ENCODE data around the gene SOCS3.

SOCS3 gene

DNA sequence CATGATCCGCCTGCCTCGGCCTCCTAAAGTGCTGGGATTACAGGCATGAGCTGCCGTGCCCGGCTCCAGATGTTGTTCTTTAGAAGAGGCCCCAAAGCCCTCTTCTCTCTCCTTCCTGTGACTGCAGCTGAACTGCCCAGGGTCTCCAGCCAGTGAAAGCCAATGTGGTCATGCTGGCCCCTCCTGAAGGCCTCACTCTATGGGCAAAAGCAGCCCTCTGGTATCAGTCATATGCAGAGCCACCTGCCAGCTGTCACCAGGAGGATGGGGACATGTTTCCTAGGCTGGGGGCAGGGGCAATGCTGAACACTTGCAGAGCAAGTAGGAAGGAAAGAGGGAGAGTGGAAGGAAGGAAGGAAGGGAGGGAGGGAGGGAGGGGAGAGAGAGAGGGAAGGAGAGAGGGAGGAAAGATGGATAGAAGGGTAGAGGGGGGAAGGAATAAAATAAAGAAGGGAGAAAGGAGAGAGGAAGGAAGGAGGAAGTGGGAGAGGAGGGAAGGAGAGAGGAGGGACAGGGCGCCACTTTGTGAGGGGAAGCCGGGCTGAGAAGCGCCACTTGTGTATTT lies 36.0 kb downstream of the SOCS3 start:
- H3K9ac ChIP-seq (ENCODE audit: low read depth, low read length) = no peak overlapping the region
- H3K9me3 ChIP-seq (ENCODE audit: control insufficient read depth, insufficient read depth, low read length) = no peaks in the 10 kb centered on the region
- H3K27me3 ChIP-seq (ENCODE audit: control insufficient read depth, insufficient read depth, low read length) = no peaks in the 10 kb centered on the region
- no peak overlapping the region for H3K27ac ChIP-seq (ENCODE audit: low read depth, low read length)
- no peaks in the 10 kb centered on the region for H3K36me3 ChIP-seq (ENCODE audit: control insufficient read depth, insufficient read depth, low read length)
- H3K4me1 ChIP-seq (ENCODE audit: control insufficient read depth, insufficient read depth, low read length) = peaks cover 18% of the 10 kb centered on the region
- no peak overlapping the region for H3K4me3 ChIP-seq (ENCODE audit: low read depth, low read length)

DNA sequence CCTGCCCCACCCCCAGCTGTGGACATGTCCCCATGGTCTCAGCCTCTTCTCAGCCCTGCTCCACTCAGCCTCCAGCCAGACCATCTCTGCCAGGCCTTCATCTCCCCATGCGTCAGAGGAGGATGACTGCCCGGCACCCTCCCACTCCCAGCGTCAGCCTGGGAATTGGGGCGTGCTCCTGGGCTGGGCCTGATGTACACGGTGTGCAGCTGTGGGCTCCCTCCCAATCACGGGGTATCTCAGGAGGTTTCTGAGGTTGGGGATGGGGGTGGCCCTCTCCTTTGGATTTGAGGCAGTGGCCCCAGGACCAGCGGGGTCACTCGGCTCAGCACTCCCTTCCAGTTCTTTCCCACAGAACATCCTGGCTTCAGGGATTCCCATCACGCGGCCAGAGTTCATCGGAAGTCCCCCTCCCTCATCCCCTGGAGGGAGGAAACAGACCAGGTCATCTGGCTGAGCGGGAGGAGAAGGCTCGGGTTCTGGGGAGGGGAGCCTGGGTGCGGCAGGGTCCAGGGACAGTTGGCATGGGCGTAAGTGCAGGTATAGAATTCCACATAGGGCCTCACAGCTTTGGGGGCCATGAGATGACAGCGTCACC lies 36.9 kb downstream of the SOCS3 start:
- Histone ChIP-seq H3K4me1 (ENCODE audit: control insufficient read depth, insufficient read depth, low read length) (peaks cover 19% of the 10 kb centered on the region), H3K9me3 (ENCODE audit: control insufficient read depth, insufficient read depth, low read length) (no peaks in the 10 kb centered on the region), H3K36me3 (ENCODE audit: control insufficient read depth, insufficient read depth, low read length) (no peaks in the 10 kb centered on the region), H3K9ac (ENCODE audit: low read depth, low read length) (no peak overlapping the region), H3K27me3 (ENCODE audit: control insufficient read depth, insufficient read depth, low read length) (no peaks in the 10 kb centered on the region), H3K27ac (ENCODE audit: low read depth, low read length) (no peak overlapping the region), H3K4me3 (ENCODE audit: low read depth, low read length) (no peak overlapping the region)

DNA sequence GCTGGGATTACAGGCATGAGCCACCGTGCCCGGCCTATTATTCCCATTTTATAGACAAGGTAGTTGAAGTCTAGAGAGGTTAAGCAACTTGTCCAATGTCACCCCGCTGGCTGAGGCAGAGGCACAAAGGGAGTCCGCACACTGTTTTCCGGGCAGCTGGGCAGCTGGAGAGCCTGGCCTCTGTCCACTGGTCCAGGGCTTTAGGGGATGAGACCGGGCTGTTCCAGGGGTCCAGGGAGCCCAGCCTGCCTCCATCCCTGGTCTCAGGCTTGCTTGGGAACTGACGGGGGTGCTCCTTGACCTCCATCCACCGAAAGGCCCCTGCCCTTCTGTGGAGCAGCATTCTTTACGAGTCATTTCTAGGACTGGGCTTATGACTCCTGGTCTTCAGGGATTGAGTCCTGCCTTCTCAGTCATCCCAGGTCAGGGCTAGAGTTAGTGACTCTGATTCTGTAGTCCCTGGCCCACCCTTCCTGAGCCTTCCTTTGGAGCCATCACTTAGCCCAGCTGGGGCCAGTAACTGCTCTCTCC lies 37.5 kb downstream of the SOCS3 start:
- Histone ChIP-seq H3K9ac (ENCODE audit: low read depth, low read length) (no peak overlapping the region), H3K4me3 (ENCODE audit: low read depth, low read length) (no peak overlapping the region), H3K36me3 (ENCODE audit: control insufficient read depth, insufficient read depth, low read length) (no peaks in the 10 kb centered on the region), H3K9me3 (ENCODE audit: control insufficient read depth, insufficient read depth, low read length) (no peaks in the 10 kb centered on the region), H3K27ac (ENCODE audit: low read depth, low read length) (no peak overlapping the region), H3K27me3 (ENCODE audit: control insufficient read depth, insufficient read depth, low read length) (no peaks in the 10 kb centered on the region), H3K4me1 (ENCODE audit: control insufficient read depth, insufficient read depth, low read length) (peaks cover 25% of the 10 kb centered on the region)

DNA sequence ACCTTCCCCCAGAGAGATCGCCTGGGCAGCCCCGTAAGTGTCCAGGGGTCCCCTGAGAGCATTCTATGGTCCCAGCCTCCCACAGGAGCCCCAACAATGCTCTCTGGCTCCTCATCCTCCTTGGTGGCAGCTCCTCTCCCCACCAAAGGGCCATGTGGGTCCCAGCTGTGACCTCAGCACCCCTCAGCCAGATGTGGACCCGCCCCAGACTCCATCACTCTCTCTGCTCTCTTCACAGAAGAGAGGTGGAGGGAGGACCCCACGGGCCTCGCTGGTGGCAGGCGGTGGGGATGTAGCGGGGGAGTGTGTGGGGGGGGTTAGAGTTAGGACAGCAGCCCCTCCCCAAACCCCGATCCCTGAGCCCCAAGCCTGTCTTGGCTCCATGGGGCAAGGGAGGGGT lies 41.0 kb downstream of the SOCS3 start:
- Histone ChIP-seq H3K4me1 (ENCODE audit: control insufficient read depth, insufficient read depth, low read length) (peaks cover 34% of the 10 kb centered on the region), H3K27ac (ENCODE audit: low read depth, low read length) (no peak overlapping the region), H3K36me3 (ENCODE audit: control insufficient read depth, insufficient read depth, low read length) (no peaks in the 10 kb centered on the region), H3K27me3 (ENCODE audit: control insufficient read depth, insufficient read depth, low read length) (no peaks in the 10 kb centered on the region), H3K9me3 (ENCODE audit: control insufficient read depth, insufficient read depth, low read length) (no peaks in the 10 kb centered on the region), H3K4me3 (ENCODE audit: low read depth, low read length) (no peak overlapping the region), H3K9ac (ENCODE audit: low read depth, low read length) (no peak overlapping the region)

DNA sequence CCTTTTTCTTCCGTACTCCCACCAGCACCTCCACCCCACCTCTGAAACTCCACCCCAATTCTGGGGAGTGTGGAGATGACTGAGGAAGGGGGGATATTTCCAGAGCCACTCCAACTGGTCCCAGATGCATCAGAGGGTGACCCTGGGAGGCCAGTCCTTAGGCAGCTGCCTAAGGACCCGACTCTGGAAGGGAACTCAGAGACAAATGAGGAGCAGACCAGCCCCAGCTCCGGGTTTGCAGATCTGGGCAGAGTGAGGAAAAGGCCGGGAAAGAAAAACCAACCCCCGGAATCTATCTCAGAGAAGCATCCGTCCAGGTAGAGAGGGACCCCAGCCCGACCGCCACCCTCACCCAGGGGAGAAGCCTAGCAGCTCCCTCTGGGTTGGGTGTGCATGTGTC lies 41.5 kb downstream of the SOCS3 start:
- Histone ChIP-seq H3K4me3 (ENCODE audit: low read depth, low read length) (no peak overlapping the region), H3K9me3 (ENCODE audit: control insufficient read depth, insufficient read depth, low read length) (no peaks in the 10 kb centered on the region), H3K4me1 (ENCODE audit: control insufficient read depth, insufficient read depth, low read length) (peaks cover 34% of the 10 kb centered on the region), H3K36me3 (ENCODE audit: control insufficient read depth, insufficient read depth, low read length) (no peaks in the 10 kb centered on the region), H3K27me3 (ENCODE audit: control insufficient read depth, insufficient read depth, low read length) (no peaks in the 10 kb centered on the region), H3K27ac (ENCODE audit: low read depth, low read length) (no peak overlapping the region), H3K9ac (ENCODE audit: low read depth, low read length) (no peak overlapping the region)

DNA sequence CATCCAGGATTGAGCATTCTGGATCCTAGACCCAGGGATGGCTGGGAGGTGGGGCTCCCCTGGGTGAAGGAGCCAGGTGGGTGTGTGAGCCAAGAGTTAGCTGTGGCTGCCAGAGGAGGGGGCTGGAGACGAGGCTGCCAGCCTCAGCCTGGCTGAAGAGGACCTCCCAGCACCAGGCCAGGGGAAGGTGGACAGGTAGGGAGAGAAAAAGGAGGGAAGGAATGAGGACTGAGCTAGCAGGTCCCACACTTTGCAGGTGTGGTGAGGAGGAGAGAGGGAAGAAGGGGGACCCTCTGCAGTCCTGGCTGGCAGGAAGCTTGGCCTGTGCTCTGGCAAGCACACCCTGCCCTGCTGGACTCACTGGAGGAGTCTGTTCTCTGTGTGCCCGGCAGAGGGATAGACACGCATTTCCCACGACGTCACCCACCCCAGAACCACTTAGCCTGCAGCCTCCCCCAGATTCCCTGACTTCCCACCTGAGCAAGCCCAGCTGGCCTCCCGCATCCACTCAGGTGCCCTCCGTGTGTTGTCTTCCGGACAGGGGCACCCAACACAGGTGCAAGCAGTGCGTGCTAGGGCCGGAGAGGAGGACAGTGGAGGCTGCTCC lies 42.0 kb downstream of the SOCS3 start:
- Histone ChIP-seq H3K27me3 (ENCODE audit: control insufficient read depth, insufficient read depth, low read length) (peaks cover 3% of the 10 kb centered on the region), H3K36me3 (ENCODE audit: control insufficient read depth, insufficient read depth, low read length) (no peaks in the 10 kb centered on the region), H3K27ac (ENCODE audit: low read depth, low read length) (no peak overlapping the region), H3K4me3 (ENCODE audit: low read depth, low read length) (no peak overlapping the region), H3K4me1 (ENCODE audit: control insufficient read depth, insufficient read depth, low read length) (peaks cover 34% of the 10 kb centered on the region), H3K9me3 (ENCODE audit: control insufficient read depth, insufficient read depth, low read length) (no peaks in the 10 kb centered on the region), H3K9ac (ENCODE audit: low read depth, low read length) (no peak overlapping the region)

DNA sequence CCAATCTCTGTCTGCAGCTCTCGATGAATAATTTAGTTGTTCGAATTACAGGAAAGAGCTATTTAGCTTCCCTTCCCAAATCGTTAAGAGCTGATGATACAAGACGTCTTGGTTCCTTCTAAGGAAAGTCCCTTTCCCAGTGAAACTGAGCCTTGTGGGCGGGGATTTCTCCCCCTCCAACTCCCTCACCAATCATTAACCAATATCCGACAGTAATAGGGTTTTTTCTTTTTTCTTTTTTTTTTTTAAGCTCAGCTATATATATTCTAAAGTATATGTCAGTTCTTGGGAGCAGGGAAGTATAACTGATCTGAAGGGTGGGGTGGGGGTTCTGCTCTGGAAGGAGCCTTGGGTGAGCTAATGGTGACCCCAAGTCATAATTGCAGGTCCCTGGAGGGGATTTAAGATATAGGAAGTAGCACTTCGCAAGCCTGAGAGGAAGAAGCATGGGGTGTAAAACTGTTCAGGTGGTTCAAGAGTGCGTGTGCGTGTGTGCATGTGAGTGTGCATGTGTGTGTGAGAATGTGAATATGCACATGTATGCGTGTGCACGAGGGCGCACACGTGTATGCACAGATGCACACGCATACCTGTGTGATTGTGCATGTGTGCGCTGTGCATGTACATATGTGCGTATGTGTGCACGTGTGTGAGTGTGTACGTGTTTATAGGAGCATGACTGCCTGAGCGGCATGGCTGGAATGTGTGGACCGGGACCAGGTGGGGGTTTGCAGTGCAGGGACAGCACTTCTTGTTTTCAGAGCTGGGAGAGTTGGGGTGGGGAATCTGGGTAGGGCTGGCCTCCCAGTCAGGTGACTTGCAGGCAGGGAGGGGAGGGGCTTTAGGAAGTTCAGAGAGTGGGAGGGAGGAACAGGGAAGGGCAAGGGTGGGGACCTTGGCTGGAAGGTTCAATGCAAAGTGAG lies 42.7 kb downstream of the SOCS3 start:
- H3K4me3 ChIP-seq (ENCODE audit: low read depth, low read length) = peak overlapping the region; percentile 36

DNA sequence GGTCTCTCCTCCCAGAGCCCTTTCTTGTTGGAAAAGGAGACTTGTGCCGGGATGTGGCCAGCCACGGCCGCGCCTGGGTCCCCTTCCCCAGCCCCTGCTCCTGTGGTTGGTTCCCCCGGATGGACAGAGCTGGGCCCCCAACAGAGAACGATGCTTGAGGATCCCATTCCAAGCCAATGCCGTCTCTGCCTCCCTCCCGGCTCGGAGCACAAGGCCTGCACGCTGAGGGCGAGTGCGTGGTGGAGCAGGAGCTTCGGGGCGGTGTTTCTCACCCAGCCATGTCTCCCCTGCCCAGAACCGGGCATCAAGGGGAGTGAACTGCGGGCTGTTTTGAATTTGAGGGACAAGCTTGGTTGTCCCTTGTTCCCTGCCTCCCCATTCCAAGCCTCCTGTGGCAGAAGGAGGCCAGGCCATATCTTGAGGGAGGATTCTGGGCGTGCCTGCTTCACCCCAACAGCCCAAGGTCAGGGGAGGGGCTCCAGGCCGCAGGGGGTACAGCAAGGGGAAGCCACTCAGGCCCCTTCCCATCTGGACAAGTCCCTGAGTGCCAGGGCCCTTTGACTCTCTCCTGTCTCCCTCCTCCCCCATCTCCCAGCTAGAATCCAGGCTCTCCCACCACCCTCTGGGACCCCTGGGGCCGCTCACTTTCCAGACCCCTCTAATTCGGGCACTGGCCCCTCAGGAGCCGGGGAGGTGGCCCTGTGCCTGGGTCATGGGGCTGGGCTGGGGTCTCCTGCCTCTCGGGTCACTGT lies 43.6 kb downstream of the SOCS3 start:
- H3K4me1 ChIP-seq (ENCODE audit: control insufficient read depth, insufficient read depth, low read length) = peaks cover 34% of the 10 kb centered on the region
- no peaks in the 10 kb centered on the region for H3K36me3 ChIP-seq (ENCODE audit: control insufficient read depth, insufficient read depth, low read length)
- H3K4me3 ChIP-seq (ENCODE audit: low read depth, low read length) = peak overlapping the region; percentile 36
- peak overlapping the region; percentile 93 for H3K27ac ChIP-seq (ENCODE audit: low read depth, low read length)
- peaks cover 5% of the 10 kb centered on the region for H3K27me3 ChIP-seq (ENCODE audit: control insufficient read depth, insufficient read depth, low read length)
- peak overlapping the region; percentile 63 for H3K9ac ChIP-seq (ENCODE audit: low read depth, low read length)
- H3K9me3 ChIP-seq (ENCODE audit: control insufficient read depth, insufficient read depth, low read length) = no peaks in the 10 kb centered on the region

More for the DNA sequence above, 42.7 kb downstream of the SOCS3 start:
- Histone ChIP-seq H3K4me1 (ENCODE audit: control insufficient read depth, insufficient read depth, low read length) (peaks cover 34% of the 10 kb centered on the region), H3K36me3 (ENCODE audit: control insufficient read depth, insufficient read depth, low read length) (no peaks in the 10 kb centered on the region), H3K27ac (ENCODE audit: low read depth, low read length) (peak overlapping the region; percentile 93), H3K9me3 (ENCODE audit: control insufficient read depth, insufficient read depth, low read length) (no peaks in the 10 kb centered on the region), H3K27me3 (ENCODE audit: control insufficient read depth, insufficient read depth, low read length) (peaks cover 5% of the 10 kb centered on the region), H3K9ac (ENCODE audit: low read depth, low read length) (peak overlapping the region; percentile 63; the same call in 1 of the 2 replicates)

DNA sequence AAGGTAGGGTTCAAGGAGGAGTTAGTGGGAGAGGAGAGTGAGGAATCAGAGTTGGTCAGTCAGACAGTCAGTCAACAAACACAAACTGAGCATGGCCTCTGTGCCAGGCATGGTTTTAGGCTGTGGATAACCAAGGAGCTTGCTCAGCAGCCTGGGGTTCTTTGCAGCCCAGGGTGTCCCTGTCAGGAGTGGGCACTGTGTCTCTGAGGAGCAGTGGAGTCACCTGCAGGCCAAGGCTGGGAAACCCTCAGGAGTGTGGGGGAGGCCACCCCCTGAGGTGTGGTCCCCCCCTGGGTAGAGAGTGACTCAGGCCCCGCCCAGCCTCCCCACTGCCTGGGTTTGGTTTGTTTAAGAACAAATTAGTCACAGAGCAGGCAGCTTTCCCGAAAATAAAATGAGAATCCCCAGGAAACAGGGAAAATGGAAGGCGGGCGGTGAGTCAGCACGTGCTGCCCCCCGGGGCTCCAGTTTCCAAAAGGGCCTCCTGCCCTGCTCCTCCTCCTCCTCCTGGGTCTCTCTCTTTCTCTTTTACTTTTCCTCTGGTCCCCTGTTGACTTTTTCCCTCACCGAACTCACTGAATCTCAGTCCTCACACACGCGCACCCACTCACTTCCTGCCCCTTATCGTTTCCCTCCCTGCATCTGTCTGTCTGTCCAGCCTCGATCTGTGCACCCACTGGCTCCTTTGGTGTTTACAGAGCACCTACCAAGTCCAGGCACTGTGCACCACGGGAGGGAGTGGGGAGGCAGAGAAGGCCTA lies 44.3 kb downstream of the SOCS3 start:
- peak overlapping the region; percentile 63 for H3K9ac ChIP-seq (ENCODE audit: low read depth, low read length)
- peak overlapping the region; percentile 93 for H3K27ac ChIP-seq (ENCODE audit: low read depth, low read length)
- peaks cover 34% of the 10 kb centered on the region for H3K4me1 ChIP-seq (ENCODE audit: control insufficient read depth, insufficient read depth, low read length)
- H3K4me3 ChIP-seq (ENCODE audit: low read depth, low read length) = peak overlapping the region; percentile 36
- H3K27me3 ChIP-seq (ENCODE audit: control insufficient read depth, insufficient read depth, low read length) = peaks cover 5% of the 10 kb centered on the region
- no peaks in the 10 kb centered on the region for H3K9me3 ChIP-seq (ENCODE audit: control insufficient read depth, insufficient read depth, low read length)
- H3K36me3 ChIP-seq (ENCODE audit: control insufficient read depth, insufficient read depth, low read length) = no peaks in the 10 kb centered on the region

Measured in HUES48 (cell line).